ENCODE results near the gene PTOV1. TPM values are rescaled to one million over a fixed set of nuclear protein-coding genes. Genes with fewer than 3 reads are reported as not detected.

Gene PTOV1
- total and polyA plus RNA-seq, 2 of the 4 experiments (the other 2 are of a cell fraction): 34.4 to 107 TPM

GRCh38 chr19:49871349-49871985 is 20.5 kb downstream of the PTOV1 start:
- Histone ChIP-seq H3K18ac (ENCODE audit: low read depth, low read length) (no peak overlapping the region), H2AFZ (replicated peaks; ENCODE audit: low read length, poor library complexity) (no peak overlapping the region), H3K56ac (ENCODE audit: extremely low read depth, insufficient read depth, low read length) (no peak overlapping the region), H3K4ac (ENCODE audit: low read depth, low read length) (no peak overlapping the region), H3K27me3 (ENCODE audit: control insufficient read depth, insufficient read depth, low read length) (no peaks in the 10 kb centered on the region), H3K4me2 (ENCODE audit: low read depth, low read length) (no peak overlapping the region), H3K4me1 (ENCODE audit: control insufficient read depth, insufficient read depth, low read length) (peaks cover 7% of the 10 kb centered on the region), H3K4me3 (ENCODE audit: insufficient read depth, low read depth, low read length) (no peak overlapping the region), H3K79me1 (ENCODE audit: low read depth in 1 of 2, low read length in 2 of 2) (peaks cover 15 to 60% of the 10 kb centered on the region in 2 experiments), H4K20me1 (ENCODE audit: insufficient read depth, low read length) (no peaks in the 10 kb centered on the region), H2BK120ac (ENCODE audit: low read depth, low read length) (no peak overlapping the region), H2BK5ac (ENCODE audit: low read depth, low read length, poor library complexity, severe bottlenecking) (no peak overlapping the region), H3K9me3 (ENCODE audit: control insufficient read depth, insufficient read depth, low read length) (no peaks in the 10 kb centered on the region), H3K14ac (replicated peaks; ENCODE audit: low read depth, low read length) (no peak overlapping the region), H4K8ac (ENCODE audit: low read depth in 2 of 2, low read length in 2 of 2) (no peak overlapping the region), H2BK20ac (ENCODE audit: low read depth, low read length) (no peak overlapping the region), H3K36me3 (ENCODE audit: control insufficient read depth, insufficient read depth, low read length) (peaks cover 7% of the 10 kb centered on the region; the same call in 1 of the 2 replicates), H3K9me1 (ENCODE audit: insufficient read depth, low read length) (peaks cover 14% of the 10 kb centered on the region; the same call in 1 of the 2 replicates), H2AK9ac (replicated peaks; ENCODE audit: low read depth, low read length, poor library complexity) (peak overlapping the region; percentile 67), H2BK15ac (ENCODE audit: low read depth, low read length) (no peak overlapping the region), H3K9ac (ENCODE audit: low read depth, low read length) (no peak overlapping the region), H4K5ac (ENCODE audit: low read depth, low read length) (no peak overlapping the region), H4K91ac (ENCODE audit: insufficient read depth, low read depth, low read length) (no peak overlapping the region), H2AK5ac (ENCODE audit: low read depth, low read length) (no peak overlapping the region), H3K27ac (ENCODE audit: insufficient read depth, low read length) (no peak overlapping the region), H3K23ac (ENCODE audit: low read depth, low read length) (no peak overlapping the region)
- DNase-seq (no peak), ATAC-seq (ENCODE audit: low read depth) (no peak)
- no CpG with 5 or more reads among the region's 17 CpGs for WGBS, 2 experiments (ENCODE audit: extremely low coverage in 2 of 2, insufficient read length in 1 of 2)
- in situ Hi-C loops (cut with MboI; ENCODE audit: low sequenced_read_pairs): no loop called here
- ChIA-PET CTCF (no interaction called here), POLR2A (ENCODE audit: unreplicated experiment) (interaction anchor here (0.6 kb wide), 1 partner anchor 58 kb away, joined by 5 read pairs; no protein-coding TSS in a partner anchor)
- TF ChIP-seq NFE2L2 (IDR thresholded peaks at IDR 0.05; ENCODE audit: low read depth, low read length) (no peak), RCOR1 (IDR thresholded peaks at IDR 0.05; ENCODE audit: insufficient replicate concordance, low read length) (no peak), FOS (IDR thresholded peaks at IDR 0.05; ENCODE audit: low read depth, low read length) (no peak), RFX5 (IDR thresholded peaks at IDR 0.05; ENCODE audit: low read depth, low read length) (no peak), CHD1 (IDR thresholded peaks at IDR 0.05; ENCODE audit: low read depth, low read length) (no peak), MAFK (IDR thresholded peaks at IDR 0.05; ENCODE audit: low read depth, low read length) (no peak), POLR2A (IDR thresholded peaks at IDR 0.05; ENCODE audit: low read depth, low read length) (no peak), RAD21 (IDR thresholded peaks at IDR 0.05; ENCODE audit: low read length) (no peak), MXI1 (IDR thresholded peaks at IDR 0.05; ENCODE audit: borderline replicate concordance, low read depth, low read length) (no peak)
- dilution Hi-C loops (cut with HindIII; ENCODE audit: low sequenced_read_pairs, unreplicated experiment): no loop called here
- BruUV-seq (replicated peaks): no TSS peak
- intact Hi-C loops (cut with micrococcal nuclease): no loop called here
